ENCODE data around the gene ADIPOR2. TPM values are rescaled to one million over a fixed set of nuclear protein-coding genes. Genes with fewer than 3 reads are reported as not detected.
"Not testable (repeated sequence)": the region's sequence is repeated elsewhere in the genome, so short reads cannot be mapped to it uniquely, and the experiment has no call there.

The ADIPOR2 gene
- total RNA-seq, 1 donor from 2014 or later = 50.5 TPM

DNA sequence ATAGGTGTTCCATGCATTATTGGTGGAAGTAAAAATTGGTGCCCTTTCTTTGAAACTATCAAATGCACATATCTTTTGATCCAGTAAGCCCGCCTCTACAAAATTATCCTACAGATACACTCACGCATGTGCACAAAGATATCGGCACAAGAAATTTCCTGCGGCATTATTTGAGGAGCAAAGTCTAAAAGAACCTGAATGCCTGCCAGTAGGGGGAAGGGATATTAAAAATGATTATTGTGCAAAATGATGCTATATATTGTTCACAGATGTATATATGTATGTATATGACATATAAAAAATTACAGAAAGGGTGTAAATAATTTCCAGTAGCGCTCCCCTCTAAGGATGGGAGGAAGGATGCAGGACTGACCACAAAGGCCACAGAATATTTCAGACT is 24.7 kb upstream of the ADIPOR2 start:
- ATAC-seq = no peak

DNA sequence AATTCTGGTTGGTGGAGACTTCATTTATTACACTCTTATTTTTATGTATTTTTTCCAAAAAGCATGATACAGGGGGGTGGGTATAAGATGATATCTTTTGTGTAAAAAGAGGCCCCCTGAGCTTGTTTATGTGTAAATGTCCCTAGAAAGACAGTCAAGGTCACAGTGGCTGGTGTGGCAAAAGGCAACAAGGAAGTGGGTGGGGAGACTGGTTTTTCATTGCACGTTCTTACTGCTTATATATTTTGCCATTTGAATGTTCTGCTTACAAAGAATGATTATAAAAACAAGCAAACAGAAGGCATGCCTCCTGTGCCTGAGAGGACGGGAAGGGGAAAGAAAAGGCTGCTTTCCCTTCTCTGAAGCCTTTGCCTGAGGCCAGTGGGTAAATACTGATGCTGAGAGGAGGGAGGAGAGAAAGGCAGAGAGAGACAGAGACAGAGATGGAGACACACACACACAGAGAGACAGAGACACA is 24.1 kb upstream of the ADIPOR2 start:
- ATAC-seq = no peak

DNA sequence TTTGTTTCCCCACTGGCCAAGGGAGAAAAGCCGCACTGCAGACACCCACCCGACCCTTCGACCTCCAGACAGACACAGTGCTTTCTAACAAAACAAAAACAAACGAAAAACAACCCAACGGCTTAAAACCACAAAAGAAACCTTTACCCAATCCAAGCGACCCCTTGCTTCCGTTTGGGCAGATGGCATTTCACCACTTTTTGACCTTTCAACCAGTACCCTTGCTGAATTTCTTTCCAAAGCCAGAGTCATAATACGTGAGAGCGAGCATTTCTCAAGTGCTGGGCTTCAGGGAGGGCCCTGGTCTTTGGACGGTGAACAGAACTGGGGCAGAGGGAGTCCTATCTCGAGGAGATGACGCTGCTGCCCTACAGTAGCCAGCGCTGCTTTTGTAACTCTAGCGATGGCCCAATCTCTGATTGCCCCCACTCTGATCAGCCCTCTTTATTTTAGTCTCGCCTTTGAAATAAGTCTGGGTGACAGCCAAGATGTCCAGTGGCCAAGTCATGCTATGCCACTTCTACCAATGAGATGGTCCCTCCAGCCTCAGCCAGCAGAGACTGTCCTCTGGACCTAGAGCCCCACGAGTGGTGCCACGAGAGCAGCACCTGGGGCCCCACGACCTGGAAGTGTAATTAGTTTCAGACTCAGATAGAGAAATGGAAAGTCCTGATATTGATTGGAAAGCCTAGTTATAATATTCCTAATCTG is 21.9 kb upstream of the ADIPOR2 start:
- no peak for ATAC-seq

DNA sequence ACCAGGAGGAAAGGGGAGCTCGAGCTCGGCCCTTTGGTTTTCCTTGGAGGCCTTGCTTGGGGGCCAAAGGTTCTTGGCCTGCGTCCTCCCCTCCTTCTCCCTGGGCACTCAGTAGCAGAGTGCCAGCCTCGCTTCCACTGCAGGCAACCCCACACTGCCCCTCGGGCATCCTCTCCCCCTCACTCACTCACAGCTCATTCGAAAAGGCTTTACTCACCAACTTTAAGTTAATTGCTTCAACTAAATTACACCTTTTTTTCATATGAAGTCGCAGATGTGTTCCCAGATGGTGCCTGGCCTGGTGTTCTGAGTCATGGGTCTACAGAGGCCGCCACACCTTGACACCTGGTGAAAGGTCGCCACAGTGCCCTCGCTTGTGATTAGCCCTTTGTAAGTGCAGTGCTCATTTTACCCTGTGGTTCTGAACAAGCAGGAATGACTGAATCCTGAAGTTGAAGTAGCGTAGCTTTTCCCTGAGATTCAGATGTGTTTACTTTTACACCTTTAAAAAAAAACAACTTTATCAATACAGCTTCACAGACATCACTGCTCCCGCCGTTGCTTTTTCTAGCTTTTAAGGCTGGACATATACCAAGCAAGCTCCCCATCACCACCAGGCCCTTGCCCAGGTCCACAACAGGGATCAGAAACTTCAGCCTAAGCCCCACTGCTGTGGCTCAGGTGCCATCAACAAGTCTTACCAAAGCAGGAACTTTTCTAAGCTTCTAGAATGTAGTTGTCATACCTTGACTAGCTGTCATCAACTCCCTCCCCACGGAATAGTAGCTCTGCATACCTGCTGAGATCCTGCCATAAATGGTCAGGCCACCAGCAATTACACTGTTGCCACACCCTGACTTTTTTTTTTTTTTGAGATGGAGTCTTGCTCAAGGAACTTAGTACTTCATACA is 20.3 kb upstream of the ADIPOR2 start:
- peak; percentile 87 for ATAC-seq

DNA sequence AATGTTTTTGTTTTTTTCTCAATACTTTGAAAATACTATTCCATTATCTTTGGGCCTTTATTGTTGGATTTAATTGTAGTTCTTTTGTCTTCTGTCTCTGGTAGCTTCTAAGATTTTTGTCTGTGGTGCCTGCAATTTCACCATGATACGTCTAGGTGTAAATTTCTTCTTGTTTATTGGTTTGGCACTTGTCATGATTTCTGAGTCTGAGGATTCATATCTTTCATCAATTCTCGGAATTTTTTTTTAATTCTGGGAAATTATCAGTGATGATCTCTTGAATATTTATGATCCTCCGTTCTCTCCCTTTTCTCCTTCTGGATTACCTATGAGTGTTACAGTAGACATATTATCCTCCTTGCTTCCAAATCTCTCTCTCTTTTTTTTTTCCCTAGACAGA is 14.8 kb upstream of the ADIPOR2 start:
- ATAC-seq = no peak

DNA sequence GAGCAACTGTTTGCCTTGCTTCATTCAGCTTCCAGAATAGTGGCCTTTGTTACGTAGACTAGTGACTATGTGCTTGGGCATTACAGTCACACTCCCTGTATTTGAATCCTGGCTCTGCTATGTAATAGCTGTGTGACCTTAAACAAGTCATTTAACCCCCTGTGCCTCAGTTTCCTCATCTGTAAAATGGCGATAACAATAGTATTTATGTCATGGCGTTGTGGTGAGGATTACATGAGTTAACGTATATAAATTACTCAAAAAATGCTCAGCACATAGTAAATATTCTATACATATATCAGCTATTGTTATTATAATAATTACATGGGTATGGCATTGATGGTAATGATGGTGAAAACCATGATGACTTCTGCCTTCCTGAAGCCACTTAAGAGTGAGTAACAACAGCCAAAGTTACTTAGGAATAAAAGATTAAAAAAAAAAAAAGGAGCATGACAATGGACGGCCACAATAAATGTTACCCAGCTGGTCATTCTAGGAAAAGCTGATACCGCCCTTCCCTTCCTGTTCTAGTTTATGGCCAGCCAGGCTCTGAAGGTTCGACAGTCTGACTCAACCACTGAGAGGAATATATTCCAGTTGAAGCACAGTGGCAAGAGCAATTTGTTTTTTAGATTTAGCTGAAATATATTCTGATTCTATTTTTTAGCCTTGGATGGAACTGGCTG is 9.9 kb upstream of the ADIPOR2 start:
- peak; percentile 77 for ATAC-seq

DNA sequence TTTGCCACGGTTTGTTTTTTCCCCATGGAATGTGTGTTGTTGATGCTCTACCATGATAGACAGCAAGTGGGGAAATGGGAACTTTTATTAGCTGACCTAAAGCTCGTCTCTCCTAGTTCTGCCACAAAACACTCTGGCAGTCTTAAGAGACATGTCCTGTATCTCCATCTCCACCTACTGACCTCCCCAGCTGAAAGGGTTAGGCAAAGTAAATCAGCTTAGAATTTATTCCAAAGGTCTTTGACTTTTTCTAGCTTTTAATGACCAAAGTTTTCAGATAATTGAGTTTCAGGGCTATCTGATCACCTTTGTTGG is 9.4 kb upstream of the ADIPOR2 start:
- no peak for ATAC-seq

DNA sequence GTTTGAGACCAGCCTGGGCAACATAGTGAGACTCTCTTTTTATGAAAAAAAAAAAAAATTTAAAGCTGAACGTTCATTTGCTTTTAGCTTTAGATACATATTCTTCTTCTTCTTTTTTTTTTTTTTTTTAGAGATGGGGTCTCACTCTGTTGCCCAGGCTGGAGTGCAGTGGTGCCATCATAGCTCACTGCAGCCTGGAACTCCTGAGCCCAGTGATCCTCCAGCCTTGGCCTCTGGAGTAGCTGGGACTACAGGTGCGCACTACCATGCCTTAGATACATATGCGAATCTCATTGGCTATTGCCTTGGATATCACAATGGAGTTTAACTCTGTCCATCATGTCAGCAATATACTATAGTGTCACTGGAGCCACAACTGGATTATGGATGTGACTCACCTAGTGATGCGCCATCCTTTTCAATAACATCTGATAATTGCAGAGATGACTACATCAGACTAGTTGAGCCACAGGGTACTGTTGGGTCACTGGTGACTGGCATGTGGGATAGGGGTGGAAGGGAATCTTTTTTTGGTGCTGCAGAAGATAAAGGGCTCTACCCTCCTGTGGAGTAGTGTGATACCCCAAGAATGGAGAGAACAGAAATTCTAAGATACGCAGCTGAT is 2.7 kb upstream of the ADIPOR2 start:
- no peak for ATAC-seq

DNA sequence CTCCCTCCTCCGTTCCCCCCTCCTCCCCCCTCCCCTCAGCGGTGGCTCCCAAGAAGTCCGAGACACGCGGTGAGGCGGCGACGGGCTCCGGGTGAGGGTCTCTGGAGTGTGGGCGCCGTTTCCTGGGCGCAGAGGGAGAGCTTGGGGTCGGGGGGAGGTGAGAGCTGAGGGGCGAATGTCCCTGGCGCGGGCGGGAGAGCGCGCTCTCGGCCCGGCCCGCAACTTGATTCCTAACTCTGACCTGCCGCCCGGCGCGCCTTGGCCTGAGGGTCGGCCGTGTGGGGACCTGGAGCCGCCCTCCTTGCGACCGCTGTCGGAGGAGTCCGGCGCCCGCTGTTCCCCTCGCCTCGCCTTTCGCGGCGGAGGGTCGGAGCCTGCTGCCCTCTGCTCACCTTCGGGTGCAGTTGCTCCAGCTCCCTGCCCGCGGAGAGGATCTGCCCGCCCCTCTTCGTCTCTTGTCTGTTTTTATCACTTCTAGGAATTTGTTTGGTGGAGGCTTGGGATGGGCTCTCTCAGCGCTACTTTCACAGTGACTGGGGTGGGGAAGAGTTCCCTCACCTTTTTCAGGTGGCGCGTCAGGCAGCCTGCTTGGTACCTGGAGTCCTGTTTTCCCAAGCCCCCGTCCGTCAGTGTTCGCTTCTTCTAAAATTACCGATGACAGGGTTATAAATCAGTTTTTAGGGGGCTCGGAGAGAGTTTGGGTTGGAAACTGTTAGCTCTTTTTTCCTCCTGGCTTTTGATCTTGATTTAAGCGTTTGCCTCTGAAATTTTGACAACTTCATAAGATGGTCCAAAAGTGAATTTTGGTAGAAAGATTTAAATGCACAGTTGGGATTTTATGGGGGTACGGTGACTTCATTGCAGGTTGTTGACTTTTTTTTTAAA is 495 bp downstream of the ADIPOR2 start:
- peak; percentile 47 for ATAC-seq

DNA sequence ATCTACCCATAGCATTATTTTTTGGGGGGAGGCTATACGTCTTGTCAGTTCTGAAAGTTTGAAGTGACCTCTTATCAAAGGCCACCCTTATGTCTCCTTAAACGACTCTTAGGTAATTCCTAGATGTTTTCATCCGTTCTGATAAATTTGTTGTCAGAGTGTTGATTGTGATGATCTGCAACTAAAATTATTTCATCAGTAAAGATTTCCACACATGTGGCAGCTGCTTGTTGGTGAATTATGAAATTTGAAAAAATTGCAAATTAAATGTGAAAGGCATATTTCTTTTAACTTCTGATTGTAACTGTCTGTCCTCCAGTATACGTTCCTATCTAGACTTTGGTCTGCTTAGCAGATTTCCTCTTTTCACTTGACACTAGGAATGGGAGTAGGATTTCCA is 1.4 kb downstream of the ADIPOR2 start:
- ATAC-seq = no peak

DNA sequence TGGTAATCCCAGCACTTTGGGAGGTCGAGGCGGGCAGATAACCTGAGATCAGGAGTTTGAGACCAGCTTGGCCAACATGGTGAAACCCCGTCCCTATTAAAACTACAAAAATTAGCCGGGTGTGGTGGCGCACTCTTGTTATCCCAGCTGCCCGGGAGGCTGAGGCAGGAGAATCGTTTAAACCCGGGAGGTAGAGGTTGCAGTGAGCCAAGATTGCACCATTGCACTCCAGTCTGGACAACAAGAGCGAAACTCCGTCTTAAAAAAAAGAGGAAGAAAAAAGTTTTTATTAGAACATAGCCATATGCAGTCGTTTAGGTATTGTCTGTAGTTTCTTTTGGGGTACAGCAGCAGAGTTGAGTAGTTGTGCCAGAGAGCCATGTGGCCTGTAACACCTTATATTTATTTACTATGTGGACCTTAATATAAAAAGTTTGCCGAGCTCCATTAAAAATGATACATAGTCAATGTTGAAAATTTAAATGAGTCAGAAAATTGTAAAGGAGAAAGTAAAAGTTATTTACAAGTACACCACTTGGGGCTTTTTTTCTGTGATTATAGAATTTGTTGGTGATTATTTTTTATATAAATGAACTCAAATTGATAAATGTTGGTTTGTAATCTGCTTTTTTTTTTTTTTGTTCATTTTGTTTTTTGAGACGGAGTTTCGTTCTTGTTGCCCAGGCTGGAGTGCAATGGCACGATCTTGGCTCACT is 2.2 kb downstream of the ADIPOR2 start:
- no peak for ATAC-seq

DNA sequence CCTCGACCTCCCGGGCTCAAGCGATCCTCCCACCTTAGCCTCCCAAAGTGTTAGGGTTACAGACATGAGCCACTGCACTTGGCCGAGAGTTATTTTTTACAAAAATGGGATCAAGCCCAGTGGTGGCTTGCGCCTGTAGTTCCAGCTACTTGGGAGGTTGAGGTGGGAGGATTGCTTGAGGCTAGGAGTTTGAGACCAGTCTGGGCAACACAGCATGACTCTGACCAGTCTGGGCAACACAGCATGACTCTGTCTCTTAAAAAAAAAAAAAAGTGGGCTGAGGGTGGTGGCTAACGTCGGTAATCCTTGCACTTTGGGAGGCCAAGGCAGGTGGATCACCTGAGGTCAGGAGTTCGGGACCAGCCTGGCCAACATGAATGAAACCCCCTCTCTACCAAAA is 4.2 kb downstream of the ADIPOR2 start:
- ATAC-seq = not testable (repeated sequence)

DNA sequence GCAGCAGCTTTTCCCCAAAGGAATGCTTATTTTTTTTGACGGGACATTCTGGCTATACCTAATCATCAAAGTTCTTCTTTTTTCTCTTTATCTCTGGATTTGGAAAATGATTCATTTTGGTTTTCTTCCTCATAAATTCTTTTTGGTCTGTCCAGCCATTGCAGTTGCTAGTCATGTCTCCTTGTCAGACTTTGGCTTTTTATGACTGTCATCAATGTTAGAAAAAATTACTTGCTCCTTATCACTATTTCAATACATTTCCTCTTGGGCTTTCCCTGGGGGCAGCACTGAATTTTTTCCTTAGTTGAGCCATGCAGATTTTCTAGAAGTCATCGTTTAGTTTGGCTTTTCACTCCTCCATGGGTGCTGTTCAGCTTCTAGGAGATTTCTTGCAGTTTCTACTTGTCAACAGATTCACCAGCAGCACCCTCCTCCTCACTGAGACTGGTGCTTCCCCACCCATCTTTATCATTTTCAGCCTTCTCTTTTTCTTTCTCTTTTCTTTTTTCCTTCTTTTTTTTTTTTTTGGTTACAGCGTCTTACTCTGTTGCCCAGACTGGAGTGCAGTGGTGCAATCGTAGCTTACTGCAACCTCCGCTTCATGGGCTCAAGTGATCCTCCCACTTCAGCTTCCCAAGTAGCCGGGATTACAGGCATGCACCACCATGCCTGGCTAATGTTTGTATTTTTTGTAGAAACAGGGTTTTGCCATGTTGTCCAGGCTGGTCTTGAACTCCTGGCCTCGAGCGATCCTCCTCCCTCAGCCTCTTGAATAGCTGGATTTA is 5.2 kb downstream of the ADIPOR2 start:
- ATAC-seq = no peak

DNA sequence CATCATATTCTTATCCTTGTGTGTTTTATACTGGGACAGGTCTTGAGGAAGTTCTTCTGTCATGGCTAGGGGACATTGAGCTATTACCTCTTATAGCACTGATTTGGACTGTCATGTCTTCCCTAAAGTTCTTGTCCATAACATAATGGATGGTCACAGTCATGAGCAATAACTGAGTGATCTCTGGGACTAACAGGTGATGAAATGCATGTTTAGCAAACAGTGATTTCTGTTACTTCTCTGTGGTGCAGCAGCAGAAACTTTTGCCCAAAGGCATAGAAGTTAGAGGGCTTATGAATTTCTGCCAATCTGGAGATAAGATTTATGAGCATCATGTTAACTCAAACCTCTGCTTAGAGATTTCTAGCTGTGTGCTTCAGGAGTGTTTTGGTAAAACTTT is 5.9 kb downstream of the ADIPOR2 start:
- ATAC-seq = no peak

DNA sequence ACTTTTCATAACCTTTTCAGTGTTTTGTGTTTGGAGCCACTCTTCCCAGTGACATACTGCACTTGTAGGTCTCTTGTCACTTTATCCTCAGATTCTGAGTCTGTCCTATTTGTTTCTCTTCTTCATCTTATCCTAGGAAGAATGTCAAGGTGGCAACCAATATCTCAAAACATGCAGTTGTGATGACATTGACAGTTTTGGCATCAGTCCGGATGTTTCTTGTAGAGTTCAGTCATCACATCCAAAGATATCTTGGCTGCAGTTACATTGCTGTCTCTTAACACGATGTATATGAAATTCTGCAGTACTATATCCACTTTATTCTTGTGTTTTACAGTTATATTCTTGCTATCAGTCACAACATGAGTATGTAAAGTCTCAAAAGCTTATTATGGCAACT is 6.4 kb downstream of the ADIPOR2 start:
- ATAC-seq = no peak

DNA sequence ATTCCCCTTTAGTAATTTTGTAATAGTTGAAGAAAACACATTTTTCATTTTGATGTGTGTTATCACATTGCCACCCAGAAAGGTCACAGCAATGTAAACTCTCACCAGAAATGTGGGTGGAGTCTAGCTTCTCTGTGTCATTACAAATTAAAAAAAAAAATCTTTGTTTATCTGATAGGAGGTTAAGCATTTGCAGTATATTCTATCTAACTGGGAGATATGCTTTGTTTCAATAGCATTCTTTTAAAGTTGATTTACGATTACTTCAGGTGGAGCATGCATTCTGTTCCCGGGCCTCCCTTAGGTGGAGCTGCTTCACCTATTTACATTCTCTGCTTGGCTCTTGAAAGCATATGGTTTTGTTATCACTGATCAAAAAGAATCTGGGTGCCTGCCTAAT is 7.8 kb downstream of the ADIPOR2 start:
- no peak for ATAC-seq

DNA sequence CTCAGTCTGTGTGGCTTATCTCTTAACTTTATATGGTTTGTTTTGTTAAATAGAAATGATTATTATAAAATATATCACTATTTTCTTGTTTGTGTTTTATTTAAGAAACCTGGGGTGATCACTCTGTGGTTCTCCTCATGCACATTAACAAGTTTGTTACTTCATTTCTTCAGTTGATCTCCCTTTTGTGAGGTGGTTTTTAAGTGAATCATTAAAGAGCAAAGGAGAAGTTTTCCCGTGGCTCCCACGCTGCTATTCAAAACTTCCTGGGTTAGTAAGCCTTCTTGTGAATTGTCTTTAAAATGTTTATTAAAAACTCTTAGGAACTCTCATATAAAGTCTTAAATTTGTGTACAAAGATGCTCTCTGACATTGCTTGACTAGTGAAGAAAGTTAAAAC is 11.8 kb downstream of the ADIPOR2 start:
- ATAC-seq = no peak

DNA sequence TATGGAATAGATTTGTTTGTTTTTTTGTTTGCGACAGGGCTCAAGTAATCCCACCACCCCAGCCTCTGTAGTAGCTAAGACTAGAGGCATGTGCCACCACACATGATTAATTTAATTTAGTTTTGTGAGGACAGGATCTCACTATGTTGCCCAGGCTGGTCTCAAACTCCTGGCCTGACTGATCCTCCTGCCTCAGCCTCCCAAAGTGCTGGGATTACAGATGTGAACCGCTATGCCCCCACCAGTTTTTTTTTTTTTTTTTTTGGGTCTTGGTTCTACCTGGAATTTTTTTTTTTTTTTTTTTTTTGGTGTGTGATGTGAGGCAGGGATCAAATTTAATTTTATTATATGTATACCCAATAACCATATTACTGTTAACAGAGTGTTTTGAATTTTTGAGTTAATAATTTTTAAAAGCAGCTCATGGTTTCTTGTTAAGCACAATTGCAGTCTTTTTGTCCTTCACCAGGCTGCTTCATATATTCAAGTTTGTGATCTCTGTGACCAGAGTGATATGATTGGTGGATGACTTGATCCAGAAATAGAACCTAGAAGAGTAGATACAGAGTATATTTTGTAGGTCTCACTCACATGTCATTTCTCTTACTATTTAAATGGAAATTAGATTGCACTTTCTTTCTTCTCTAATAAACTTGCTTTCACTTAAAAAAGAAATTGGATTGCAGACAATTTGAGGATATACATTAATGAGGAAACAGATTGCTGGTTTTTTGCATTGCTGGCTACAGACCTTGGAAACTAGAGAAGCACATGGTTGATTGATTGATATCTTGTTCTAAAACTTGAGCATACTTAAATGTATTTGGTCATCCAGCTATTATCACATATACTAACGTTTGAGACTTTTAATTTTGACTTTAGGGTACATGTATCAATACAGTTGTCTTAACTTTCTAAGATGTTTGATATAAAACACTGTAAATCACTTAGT is 13.2 kb downstream of the ADIPOR2 start:
- no peak for ATAC-seq

Data from esophagus mucosa (tissue), 1 donor.